BLaER1 (cell line): Measurements from ENCODE around the gene PPP1R13B.

Source experiments
- H3K27ac ChIP-seq: shearing (Covaris generic); formaldehyde crosslinking; 2 replicates; pipeline ENCODE4 v1.8.1; 2022
- H3K27me3 ChIP-seq: shearing (Covaris generic); formaldehyde crosslinking; 2 replicates; pipeline ENCODE4 v1.8.1; 2022
- H3K36me3 ChIP-seq: shearing (Covaris generic); formaldehyde crosslinking; 2 replicates; pipeline ENCODE4 v1.8.1; 2022
- H3K4me1 ChIP-seq: shearing (Covaris generic); formaldehyde crosslinking; 2 replicates; pipeline ENCODE4 v1.8.1; 2022
- H3K4me2 ChIP-seq: shearing (Covaris generic); formaldehyde crosslinking; 2 replicates; pipeline ENCODE4 v1.8.1; 2022
- H3K4me3 ChIP-seq: shearing (Covaris generic); formaldehyde crosslinking; 2 replicates; pipeline ENCODE4 v1.8.1; 2022
- H3K9ac ChIP-seq: shearing (Covaris generic); formaldehyde crosslinking; 2 replicates; pipeline ENCODE4 v1.8.1; 2022
- H3K9me3 ChIP-seq: shearing (Covaris generic); formaldehyde crosslinking; 2 replicates; pipeline ENCODE4 v1.8.1; 2022
- H4K20me1 ChIP-seq: shearing (Covaris generic); formaldehyde crosslinking; 2 replicates; pipeline ENCODE4 v1.8.1; 2022
- Cebpa-rat ChIP-seq: shearing (Covaris generic); IDR thresholded peaks from 2 replicates; pipeline ENCODE4 v1.8.1; 2022

Gene PPP1R13B

DNA sequence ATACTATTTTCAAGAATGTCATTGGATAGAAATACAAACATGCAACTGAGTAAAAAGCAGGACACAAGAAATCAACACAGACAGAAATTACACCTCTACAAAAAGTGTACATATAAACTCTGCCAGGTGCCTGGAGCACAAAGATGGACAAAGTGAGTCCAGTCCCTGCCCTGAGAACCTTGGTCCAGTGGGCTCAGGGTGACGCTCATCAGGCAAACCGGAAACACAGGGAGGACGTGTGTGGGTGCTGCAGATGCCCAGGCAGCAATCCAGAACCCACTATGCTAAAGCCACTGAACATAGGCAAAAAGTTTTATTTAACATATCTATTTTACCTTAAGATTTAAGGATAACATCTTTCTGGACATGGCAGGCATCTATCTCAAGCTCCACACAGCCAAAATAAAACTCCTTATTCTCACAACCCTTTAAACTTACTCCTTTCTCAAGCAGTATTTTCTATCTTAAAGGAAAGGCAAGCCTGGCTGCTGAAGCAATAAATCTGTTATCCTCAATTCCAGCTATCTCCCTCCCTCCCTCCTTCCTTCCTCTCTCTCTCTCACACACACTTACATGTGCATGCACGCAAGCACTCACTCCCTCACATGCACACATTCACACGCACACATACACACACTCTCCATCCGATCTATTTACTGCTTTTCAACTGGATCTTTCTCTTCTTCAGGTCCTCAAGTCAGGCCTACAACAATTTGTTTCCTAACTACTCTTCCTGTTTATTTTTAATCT lies 10.2 kb downstream of the PPP1R13B start:
- H3K27ac ChIP-seq: no peak overlapping the region
- no peak overlapping the region for H3K9ac ChIP-seq
- no peaks in the 10 kb centered on the region for H3K27me3 ChIP-seq
- no peak overlapping the region for H3K4me3 ChIP-seq
- H3K9me3 ChIP-seq: no peaks in the 10 kb centered on the region
- H3K36me3 ChIP-seq: no peaks in the 10 kb centered on the region
- H4K20me1 ChIP-seq: peaks cover 6% of the 10 kb centered on the region; the same call in 1 of the 2 replicates
- 0 out of 2 replicates have a peak, but pooled peaks cover 4% of the 10 kb centered on the region for H3K4me1 ChIP-seq
- H3K4me2 ChIP-seq: no peak overlapping the region
- TF ChIP-seq Cebpa-rat: no peak

DNA sequence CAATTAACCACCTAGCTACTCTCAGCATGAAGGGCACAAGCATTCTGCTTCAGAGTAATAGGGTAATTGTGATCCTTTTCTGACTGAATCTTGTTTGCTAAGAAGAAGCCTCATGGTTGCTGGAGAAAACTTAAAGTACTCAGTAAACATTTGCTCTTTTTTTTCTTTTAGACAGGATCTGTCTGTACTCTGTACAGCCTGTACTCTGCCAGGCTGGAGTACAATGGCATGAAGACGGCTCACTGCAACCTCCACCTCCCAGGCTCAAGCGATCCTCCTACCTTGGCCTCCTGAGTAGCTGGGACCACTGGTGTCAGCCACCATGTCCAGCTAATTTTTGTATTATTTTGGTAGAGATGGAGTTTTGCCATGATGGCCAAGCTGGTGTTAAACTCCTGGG lies 12.4 kb downstream of the PPP1R13B start:
- Histone ChIP-seq H3K27ac (no peak overlapping the region), H3K9ac (no peak overlapping the region), H3K4me3 (no peak overlapping the region), H3K4me1 (0 out of 2 replicates have a peak, but pooled peaks cover 4% of the 10 kb centered on the region), H4K20me1 (no peaks in the 10 kb centered on the region; the same call in 1 of the 2 replicates), H3K36me3 (no peaks in the 10 kb centered on the region), H3K27me3 (no peaks in the 10 kb centered on the region), H3K4me2 (no peak overlapping the region), H3K9me3 (no peaks in the 10 kb centered on the region)
- TF ChIP-seq Cebpa-rat: no peak

DNA sequence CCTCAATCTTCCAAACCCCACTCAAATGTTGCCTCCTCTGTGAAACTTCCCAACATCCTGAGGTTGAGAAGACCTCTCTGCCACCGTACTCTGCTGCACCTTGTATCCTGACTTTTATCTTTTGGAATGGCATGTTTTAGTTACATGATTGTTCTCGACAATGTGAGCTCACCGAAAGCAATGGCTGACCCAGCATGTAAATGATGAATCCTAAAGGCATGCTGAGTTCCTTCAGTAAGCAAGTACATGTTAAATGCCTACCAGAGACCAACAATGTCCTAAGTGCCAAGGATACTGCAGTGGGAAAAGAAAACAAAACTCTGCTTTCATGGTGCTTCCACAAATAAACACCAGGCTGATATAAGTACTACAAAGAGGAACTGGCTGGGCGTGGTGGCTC lies 13.7 kb downstream of the PPP1R13B start:
- TF ChIP-seq Cebpa-rat: no peak
- Histone ChIP-seq H3K9ac (no peak overlapping the region), H3K4me1 (0 out of 2 replicates have a peak, but pooled peaks cover 4% of the 10 kb centered on the region), H3K27me3 (no peaks in the 10 kb centered on the region), H3K4me2 (no peak overlapping the region), H3K27ac (no peak overlapping the region), H4K20me1 (peaks cover 9% of the 10 kb centered on the region; the same call in 1 of the 2 replicates), H3K4me3 (no peak overlapping the region), H3K36me3 (no peaks in the 10 kb centered on the region), H3K9me3 (no peaks in the 10 kb centered on the region)

- H3K9ac ChIP-seq: no peak overlapping the region
- no peak for TF ChIP-seq Cebpa-rat
- H3K4me3 ChIP-seq: no peak overlapping the region
- H3K4me1 ChIP-seq: 0 out of 2 replicates have a peak, but pooled peaks cover under 1% of the 10 kb centered on the region
- H3K4me2 ChIP-seq: no peak overlapping the region
- no peaks in the 10 kb centered on the region for H3K27me3 ChIP-seq
- no peaks in the 10 kb centered on the region for H3K36me3 ChIP-seq
- H4K20me1 ChIP-seq: peaks cover 14% of the 10 kb centered on the region; the same call in 1 of the 2 replicates
- no peaks in the 10 kb centered on the region for H3K9me3 ChIP-seq
- no peak overlapping the region for H3K27ac ChIP-seq
These were observed 15.3 kb downstream of the PPP1R13B start for GRCh38 chr14:103832046-103832445.

DNA sequence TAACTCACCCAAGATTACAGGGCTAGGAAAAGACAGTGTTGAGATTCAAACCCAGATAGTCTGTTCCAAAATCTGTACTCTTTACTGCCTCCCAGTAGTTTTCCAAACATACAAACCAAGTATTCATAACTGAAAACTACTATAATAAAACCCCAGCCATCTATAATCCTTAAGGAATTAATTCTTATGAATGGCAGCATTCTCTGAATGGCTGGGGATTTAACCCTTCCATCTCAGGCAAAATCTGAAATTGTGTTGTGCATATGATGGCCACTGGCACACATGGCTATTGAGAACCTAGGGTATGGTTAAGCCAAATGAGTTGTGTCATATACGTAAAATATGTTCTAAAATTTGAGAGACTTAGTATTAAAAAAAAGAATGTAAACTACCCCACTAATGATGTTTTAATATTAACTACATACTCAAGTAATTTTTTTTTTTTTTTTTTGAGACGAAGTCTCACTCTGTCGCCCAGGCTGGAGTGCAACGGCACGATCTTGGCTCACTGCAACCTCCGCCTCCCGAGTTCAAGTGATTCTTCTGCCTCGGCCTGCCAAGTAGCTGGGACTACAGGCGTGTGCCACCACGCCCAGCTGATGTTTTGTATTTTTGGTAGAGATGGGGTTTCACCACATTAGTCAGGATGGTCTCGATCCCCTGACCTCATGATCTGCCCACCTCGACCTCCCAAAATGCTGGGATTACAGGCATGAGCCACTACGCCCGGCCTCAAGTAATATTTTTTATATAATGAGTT lies 16.7 kb downstream of the PPP1R13B start:
- Histone ChIP-seq H3K27me3 (no peaks in the 10 kb centered on the region), H3K4me3 (no peak overlapping the region), H3K4me1 (no peaks in the 10 kb centered on the region), H3K9ac (no peak overlapping the region), H3K36me3 (no peaks in the 10 kb centered on the region), H3K9me3 (no peaks in the 10 kb centered on the region), H3K4me2 (no peak overlapping the region), H3K27ac (no peak overlapping the region), H4K20me1 (peaks cover 14% of the 10 kb centered on the region; the same call in 1 of the 2 replicates)
- no peak for TF ChIP-seq Cebpa-rat

DNA sequence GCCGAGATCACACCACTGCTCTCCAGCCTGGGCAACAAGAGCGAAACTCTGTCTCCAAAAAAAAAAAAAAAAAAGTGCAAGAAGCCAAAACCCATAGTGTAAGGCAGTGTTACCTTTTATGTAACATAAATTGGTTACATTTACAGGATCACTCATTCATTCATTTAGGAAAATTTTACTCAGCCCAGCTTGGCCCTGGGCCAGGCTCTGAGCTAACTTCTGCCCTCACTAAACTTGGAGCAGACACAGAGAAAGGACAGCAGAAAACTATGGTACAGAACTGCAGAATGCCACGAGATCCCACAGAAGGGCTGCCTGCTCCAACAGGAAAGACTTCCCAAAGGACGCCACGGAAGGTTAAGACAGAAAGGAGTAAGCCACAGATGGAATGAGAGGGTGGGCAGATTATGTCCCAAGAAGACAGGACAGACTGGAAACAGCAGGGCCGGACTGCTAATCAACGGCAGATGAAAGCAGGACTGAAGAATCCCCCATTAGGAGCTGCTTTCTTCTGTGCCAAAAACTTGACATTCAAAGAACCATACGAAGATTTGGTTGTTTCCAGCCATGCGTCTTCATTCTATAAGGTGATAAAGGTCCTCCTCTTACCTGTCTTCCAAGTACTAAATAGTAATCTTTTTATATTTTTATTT lies 18.9 kb downstream of the PPP1R13B start:
- Histone ChIP-seq H3K27ac (no peak overlapping the region), H3K9ac (no peak overlapping the region), H3K9me3 (no peaks in the 10 kb centered on the region), H3K4me1 (no peaks in the 10 kb centered on the region), H3K4me2 (no peak overlapping the region), H3K36me3 (no peaks in the 10 kb centered on the region), H4K20me1 (peaks cover 14% of the 10 kb centered on the region; the same call in 1 of the 2 replicates), H3K4me3 (no peak overlapping the region), H3K27me3 (no peaks in the 10 kb centered on the region)
- no peak for TF ChIP-seq Cebpa-rat

GRCh38 chr14:103825101-103825500 lies 22.3 kb downstream of the PPP1R13B start:
- Histone ChIP-seq H3K36me3 (no peaks in the 10 kb centered on the region), H3K4me3 (no peak overlapping the region), H3K9ac (no peak overlapping the region), H4K20me1 (peaks cover 14% of the 10 kb centered on the region; the same call in 1 of the 2 replicates), H3K9me3 (no peaks in the 10 kb centered on the region), H3K4me2 (no peak overlapping the region), H3K27ac (no peak overlapping the region), H3K4me1 (peaks cover 10% of the 10 kb centered on the region), H3K27me3 (no peaks in the 10 kb centered on the region)
- TF ChIP-seq Cebpa-rat: no peak

- TF ChIP-seq Cebpa-rat: no peak
- peak overlapping the region; percentile 67; the same call in 1 of the 2 replicates for H3K4me2 ChIP-seq
- no peak overlapping the region for H3K4me3 ChIP-seq
- no peaks in the 10 kb centered on the region for H4K20me1 ChIP-seq
- no peaks in the 10 kb centered on the region for H3K27me3 ChIP-seq
- peaks cover 18% of the 10 kb centered on the region for H3K4me1 ChIP-seq
- H3K27ac ChIP-seq: no peak overlapping the region
- H3K9me3 ChIP-seq: no peaks in the 10 kb centered on the region
- no peaks in the 10 kb centered on the region for H3K36me3 ChIP-seq
- no peak overlapping the region for H3K9ac ChIP-seq
These were observed 26.5 kb downstream of the PPP1R13B start for GRCh38 chr14:103820908-103821307.

GRCh38 chr14:103820382-103820781 lies 27.0 kb downstream of the PPP1R13B start:
- no peak for TF ChIP-seq Cebpa-rat
- Histone ChIP-seq H3K4me3 (no peak overlapping the region), H3K27ac (no peak overlapping the region), H3K4me1 (peaks cover 18% of the 10 kb centered on the region), H3K9ac (no peak overlapping the region), H3K27me3 (no peaks in the 10 kb centered on the region), H3K36me3 (no peaks in the 10 kb centered on the region), H4K20me1 (no peaks in the 10 kb centered on the region), H3K9me3 (no peaks in the 10 kb centered on the region), H3K4me2 (peak overlapping the region; percentile 67)
